Sigmoid colon (tissue), 7 donors: ENCODE results near the gene CGB1. TPM values are rescaled to one million over a fixed set of nuclear protein-coding genes. Genes with fewer than 3 reads are reported as not detected.

Source experiments
- DNase-seq: peaks from one replicate; pipeline ENCODE4 v3.0.0-alpha.2; 2019
- H3K27ac ChIP-seq, 4 donors: fragments of 200-600 bp; sonication (generic); one replicate each; pipeline ENCODE4 v1.5.1; 2016 to 2019; ENCODE audit warnings: mild to moderate bottlenecking in 1 of 4
- H3K27me3 ChIP-seq, 3 donors: fragments of 200-600 bp; sonication (generic); one replicate each; pipeline ENCODE4 v1.5.1; 2019; ENCODE audit warnings: mild to moderate bottlenecking in 1 of 3
- H3K36me3 ChIP-seq, 4 donors: fragments of 200-600 bp; sonication (generic); one replicate each; pipeline ENCODE4 v1.5.1; 2016 to 2019
- H3K4me1 ChIP-seq, 4 donors: fragments of 200-600 bp; sonication (generic); one replicate each; pipeline ENCODE4 v1.5.1; 2017 to 2019
- H3K4me3 ChIP-seq, 4 donors: fragments of 200-600 bp; sonication (generic); one replicate each; pipeline ENCODE4 v1.5.1; 2017 to 2019; ENCODE audit warnings: mild to moderate bottlenecking in 2 of 4, moderate library complexity in 1 of 4
- H3K9me3 ChIP-seq, 4 donors: fragments of 200-600 bp in 3 of 4; sonication (generic) in 3 of 4; one replicate each; pipeline versions ENCODE4 v1.5.1 to v1.6.1; 2013 to 2019
- CTCF ChIP-seq, 4 experiments: fragments of 450-650 bp in 3 of 4; fragments of 200-600 bp in 1 of 4; IDR thresholded peaks; one replicate each; pipeline ENCODE4 v1.5.1; 2016 to 2019; ENCODE audit warnings: antibody characterized with exemption in 4 of 4, mild to moderate bottlenecking in 3 of 4, moderate library complexity in 2 of 4
- EP300 ChIP-seq, 4 donors: sonication (generic); formaldehyde crosslinking; IDR thresholded peaks; one replicate each; pipeline ENCODE4 v1.6.1; 2017; ENCODE audit warnings: antibody characterized with exemption in 4 of 4
- POLR2A ChIP-seq, 2 donors: fragments of 450-650 bp; IDR thresholded peaks; one replicate each; pipeline ENCODE4 v1.6.1; 2016; ENCODE audit warnings: antibody characterized with exemption in 2 of 2, mild to moderate bottlenecking in 2 of 2, moderate library complexity in 2 of 2
- POLR2AphosphoS5 ChIP-seq, 4 donors: sonication (generic); formaldehyde crosslinking; IDR thresholded peaks; one replicate each; pipeline ENCODE4 v1.6.1; 2017; ENCODE audit warnings: antibody characterized with exemption in 4 of 4
- WGBS, 2 donors: extraction: QIAGEN DNeasy Blood & Tissue Kit; methylation state at CpG; one replicate each; pipeline ENCODE4 v1.1.7; 2013; 5-methylcytosine and 5-hydroxymethylcytosine counted together
- intact Hi-C: fragments of 100-400 bp; cut with DNase I; formaldehyde crosslinking; loops from one replicate; pipeline ENCODE4 v1.15.1; 2023
- polyA plus RNA-seq, 3 donors: library from polyadenylated mRNA; stranded (reverse); fragments of 200-250 nt; gene quantifications; one replicate each; pipeline ENCODE4 v1.2.3, GENCODE V29; 2013
- total RNA-seq, 4 donors: library from RNA; depleted of rRNA; stranded (reverse); fragments of >200 nt; gene quantifications; one replicate each; pipeline ENCODE4 v1.1.0, GENCODE V29; 2016
- donor health status: healthy with polysubstance abuse.
- donor health status: Bipolar disorder and iron deficiency.
- donor health status: healthy.

The CGB1 gene
- total and polyA plus RNA-seq, 7 donors: not detected

- 52 to 64% methylated on average over 23 of the region's 23 CpGs for WGBS, 2 donors
Observed at GRCh38 chr19:49073514-49074378, 37.1 kb upstream of the CGB1 start.

GRCh38 chr19:49071860-49072547, 35.3 kb upstream of the CGB1 start:
- H3K27ac ChIP-seq: no peak overlapping the region
- H3K9me3 ChIP-seq: no peaks in the 10 kb centered on the region
- no peak overlapping the region for H3K4me3 ChIP-seq
- no peak for TF ChIP-seq POLR2A (IDR thresholded peaks at IDR 0.05)
- TF ChIP-seq POLR2AphosphoS5 (IDR thresholded peaks at IDR 0.05): no peak
- no peak for TF ChIP-seq CTCF (IDR thresholded peaks at IDR 0.05)
- no peak for TF ChIP-seq EP300 (IDR thresholded peaks at IDR 0.05)
- no peaks in the 10 kb centered on the region for H3K36me3 ChIP-seq
- peaks cover 17 to 75% (median 58%) of the 10 kb centered on the region in 3 donors for H3K27me3 ChIP-seq
- intact Hi-C loops: no loop called here
- peaks cover 0 to 8% (median 6%) of the 10 kb centered on the region in 4 donors for H3K4me1 ChIP-seq
- DNase-seq: no peak
- 6 to 10% methylated on average over 93 of the region's 93 CpGs for WGBS, 2 donors

More at GRCh38 chr19:49073514-49074378, 37.1 kb upstream of the CGB1 start:
- no peak for TF ChIP-seq POLR2A (IDR thresholded peaks at IDR 0.05)
- no peak for TF ChIP-seq CTCF (IDR thresholded peaks at IDR 0.05)
- no peak for TF ChIP-seq EP300 (IDR thresholded peaks at IDR 0.05)
- TF ChIP-seq POLR2AphosphoS5 (IDR thresholded peaks at IDR 0.05): no peak
- Histone ChIP-seq H3K27ac (no peak overlapping the region), H3K9me3 (no peaks in the 10 kb centered on the region), H3K27me3 (peaks cover 17 to 59% (median 45%) of the 10 kb centered on the region in 3 donors), H3K4me1 (peaks cover 0 to 8% (median 6%) of the 10 kb centered on the region in 4 donors), H3K4me3 (no peak overlapping the region), H3K36me3 (no peaks in the 10 kb centered on the region)
- no peak for DNase-seq
- intact Hi-C loops: no loop called here

- H3K9me3 ChIP-seq: no peaks in the 10 kb centered on the region
- intact Hi-C loops: no loop called here
- peaks cover 0 to 8% (median 6%) of the 10 kb centered on the region in 4 donors for H3K4me1 ChIP-seq
- H3K27ac ChIP-seq: no peak overlapping the region
- WGBS, 2 donors: 95 to 96% methylated on average over 21 of the region's 21 CpGs
- H3K36me3 ChIP-seq: no peaks in the 10 kb centered on the region
- H3K4me3 ChIP-seq: no peak overlapping the region
- TF ChIP-seq POLR2A (IDR thresholded peaks at IDR 0.05) (no peak), POLR2AphosphoS5 (IDR thresholded peaks at IDR 0.05) (no peak)
- peaks cover 17 to 90% (median 65%) of the 10 kb centered on the region in 3 donors for H3K27me3 ChIP-seq
- no peak for DNase-seq
Observed at GRCh38 chr19:49070416-49070815, 33.7 kb upstream of the CGB1 start.

- DNase-seq: no peak
- WGBS, 2 donors: 92 to 93% methylated on average over 9 of the region's 9 CpGs
- no peak for TF ChIP-seq POLR2A (IDR thresholded peaks at IDR 0.05)
- TF ChIP-seq CTCF (IDR thresholded peaks at IDR 0.05): no peak
- TF ChIP-seq POLR2AphosphoS5 (IDR thresholded peaks at IDR 0.05): no peak
- no peak for TF ChIP-seq EP300 (IDR thresholded peaks at IDR 0.05)
- H3K27ac ChIP-seq: no peak overlapping the region
- peaks cover 24 to 97% (median 73%) of the 10 kb centered on the region in 3 donors for H3K27me3 ChIP-seq
- H3K4me3 ChIP-seq: no peak overlapping the region
- peaks cover 0 to 18% (median 12%) of the 10 kb centered on the region in 4 donors for H3K4me1 ChIP-seq
- H3K36me3 ChIP-seq: no peaks in the 10 kb centered on the region
- H3K9me3 ChIP-seq: no peaks in the 10 kb centered on the region
- intact Hi-C loops: no loop called here
Observed at GRCh38 chr19:49069026-49069425, 32.3 kb upstream of the CGB1 start.

- H3K4me3 ChIP-seq: no peak overlapping the region
- no peaks in the 10 kb centered on the region for H3K36me3 ChIP-seq
- peaks cover 16 to 97% (median 72%) of the 10 kb centered on the region in 3 donors for H3K27me3 ChIP-seq
- TF ChIP-seq POLR2A (IDR thresholded peaks at IDR 0.05) (no peak), POLR2AphosphoS5 (IDR thresholded peaks at IDR 0.05) (no peak), EP300 (IDR thresholded peaks at IDR 0.05) (no peak), CTCF (IDR thresholded peaks at IDR 0.05) (no peak)
- WGBS, 2 donors: 51 to 57% methylated on average over 3 of the region's 3 CpGs
- intact Hi-C loops: no loop called here
- H3K9me3 ChIP-seq: no peaks in the 10 kb centered on the region
- peaks cover 0 to 18% (median 12%) of the 10 kb centered on the region in 4 donors for H3K4me1 ChIP-seq
- no peak overlapping the region for H3K27ac ChIP-seq
- DNase-seq: no peak
Observed at GRCh38 chr19:49067554-49067953, 30.9 kb upstream of the CGB1 start.
